Sigmoid colon (tissue), 7 donors: ENCODE data around the gene FAM72D. TPM values are rescaled to one million over a fixed set of nuclear protein-coding genes. Genes with fewer than 3 reads are reported as not detected.
"Not testable (repeated sequence)": the region's sequence is repeated elsewhere in the genome, so short reads cannot be mapped to it uniquely, and the experiment has no call there.

Experiments
- DNase-seq: peaks from one replicate; pipeline ENCODE4 v3.0.0-alpha.2; 2019
- H3K27ac ChIP-seq, 4 donors: fragments of 200-600 bp; sonication (generic); one replicate each; pipeline ENCODE4 v1.5.1; 2016 to 2019; ENCODE audit warnings: mild to moderate bottlenecking in 1 of 4
- H3K27me3 ChIP-seq, 3 donors: fragments of 200-600 bp; sonication (generic); one replicate each; pipeline ENCODE4 v1.5.1; 2019; ENCODE audit warnings: mild to moderate bottlenecking in 1 of 3
- H3K36me3 ChIP-seq, 4 donors: fragments of 200-600 bp; sonication (generic); one replicate each; pipeline ENCODE4 v1.5.1; 2016 to 2019
- H3K4me1 ChIP-seq, 4 donors: fragments of 200-600 bp; sonication (generic); one replicate each; pipeline ENCODE4 v1.5.1; 2017 to 2019
- H3K4me3 ChIP-seq, 4 donors: fragments of 200-600 bp; sonication (generic); one replicate each; pipeline ENCODE4 v1.5.1; 2017 to 2019; ENCODE audit warnings: mild to moderate bottlenecking in 2 of 4, moderate library complexity in 1 of 4
- H3K9me3 ChIP-seq, 4 donors: fragments of 200-600 bp in 3 of 4; sonication (generic) in 3 of 4; one replicate each; pipeline versions ENCODE4 v1.5.1 to v1.6.1; 2013 to 2019
- WGBS, 2 donors: extraction: QIAGEN DNeasy Blood & Tissue Kit; methylation state at CpG; one replicate each; pipeline ENCODE4 v1.1.7; 2013; 5-methylcytosine and 5-hydroxymethylcytosine counted together
- intact Hi-C: fragments of 100-400 bp; cut with DNase I; formaldehyde crosslinking; loops from one replicate; pipeline ENCODE4 v1.15.1; 2023
- polyA plus RNA-seq, 3 donors: library from polyadenylated mRNA; stranded (reverse); fragments of 200-250 nt; gene quantifications; one replicate each; pipeline ENCODE4 v1.2.3, GENCODE V29; 2013
- total RNA-seq, 4 donors: library from RNA; depleted of rRNA; stranded (reverse); fragments of >200 nt; gene quantifications; one replicate each; pipeline ENCODE4 v1.1.0, GENCODE V29; 2016
- donor health status: healthy with polysubstance abuse.
- donor health status: Bipolar disorder and iron deficiency.
- donor health status: healthy.

Gene FAM72D
- total and polyA plus RNA-seq, 7 donors = 0.36 to 1.6 (median 0.69) TPM; not detected in 4

DNA sequence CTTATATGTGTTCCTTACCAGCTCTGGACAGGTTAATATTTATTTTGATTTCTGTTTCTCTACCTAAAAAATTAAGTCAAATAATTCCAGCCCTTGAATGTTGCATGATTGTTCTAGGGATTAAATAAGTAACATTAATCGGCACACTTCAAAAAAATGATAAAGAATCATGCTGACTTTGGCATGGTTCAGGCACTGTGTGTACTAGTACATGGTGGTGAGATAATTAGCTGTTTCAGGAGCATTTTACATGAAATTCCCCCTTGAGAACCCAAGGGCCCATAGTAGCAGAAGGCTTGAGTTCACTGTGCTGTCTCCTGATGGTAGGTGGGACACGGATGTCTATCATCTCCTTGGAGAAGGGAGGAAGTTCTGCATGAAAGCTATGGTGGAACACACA, 44.8 kb downstream of the FAM72D start:
- H3K27me3 ChIP-seq, H3K27ac ChIP-seq, H3K4me3 ChIP-seq, H3K9me3 ChIP-seq, DNase-seq, H3K4me1 ChIP-seq, H3K36me3 ChIP-seq, intact Hi-C loops: not testable (repeated sequence)
- WGBS, 2 donors = 100% methylated on average over 1 of the region's 2 CpGs

DNA sequence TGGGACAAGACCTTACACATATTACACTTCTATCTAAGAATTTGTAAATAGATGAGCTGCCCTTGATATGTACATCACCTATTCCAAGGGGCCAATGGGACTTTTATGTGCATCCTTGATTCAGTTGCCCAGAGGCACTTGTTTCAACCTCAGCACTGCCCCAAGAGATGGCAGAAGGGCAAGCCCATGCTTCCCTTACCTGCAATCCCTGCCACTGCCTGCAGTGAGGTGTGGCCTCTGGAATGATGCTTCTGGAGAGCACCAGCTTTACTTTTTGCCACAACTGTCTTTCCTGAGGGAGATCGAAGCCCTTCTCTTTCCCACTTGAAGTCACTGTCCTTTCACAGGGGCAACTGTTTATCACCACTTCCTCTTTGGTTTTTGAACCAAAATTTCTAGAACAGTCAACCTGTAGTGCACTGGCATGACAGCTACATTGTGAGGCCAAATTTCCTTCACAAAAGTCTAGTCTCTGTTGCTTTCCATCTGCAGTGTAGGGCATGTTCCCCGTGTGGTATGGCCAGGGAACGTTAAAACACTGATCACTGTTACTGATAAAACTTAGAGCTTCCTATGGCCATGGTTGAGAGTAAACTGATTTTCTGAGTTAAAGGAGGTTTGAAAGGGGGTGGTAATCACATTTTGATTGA, 48.6 kb downstream of the FAM72D start:
- H3K27me3 ChIP-seq, H3K36me3 ChIP-seq, intact Hi-C loops, DNase-seq, H3K4me3 ChIP-seq, H3K4me1 ChIP-seq, H3K27ac ChIP-seq, H3K9me3 ChIP-seq: not testable (repeated sequence)
- WGBS, 2 donors = 23 to 85% methylated on average over 1 of the region's 3 CpGs

DNA sequence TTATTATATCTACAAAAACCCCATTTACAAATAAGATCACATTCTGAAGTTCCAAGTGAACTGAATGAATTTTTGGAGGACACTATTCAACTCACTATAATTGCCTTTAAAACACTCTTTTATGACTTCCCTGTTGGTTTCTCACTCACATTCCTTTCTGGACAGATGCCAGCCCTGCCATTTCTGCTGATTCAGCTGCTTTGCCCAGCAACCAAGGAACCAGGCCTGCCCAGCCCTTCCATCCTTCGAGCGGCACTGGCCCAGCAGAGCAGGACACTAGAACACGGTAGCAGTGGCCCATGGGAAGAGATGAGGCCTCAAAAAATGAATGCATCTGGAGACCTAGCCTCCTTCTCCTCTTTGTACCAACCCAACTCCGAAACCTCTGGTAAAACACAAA, 50.5 kb downstream of the FAM72D start:
- WGBS, 2 donors = 85 to 92% methylated on average over 3 of the region's 4 CpGs
- DNase-seq, H3K36me3 ChIP-seq, intact Hi-C loops, H3K4me3 ChIP-seq, H3K27ac ChIP-seq, H3K9me3 ChIP-seq, H3K4me1 ChIP-seq, H3K27me3 ChIP-seq: not testable (repeated sequence)

DNA sequence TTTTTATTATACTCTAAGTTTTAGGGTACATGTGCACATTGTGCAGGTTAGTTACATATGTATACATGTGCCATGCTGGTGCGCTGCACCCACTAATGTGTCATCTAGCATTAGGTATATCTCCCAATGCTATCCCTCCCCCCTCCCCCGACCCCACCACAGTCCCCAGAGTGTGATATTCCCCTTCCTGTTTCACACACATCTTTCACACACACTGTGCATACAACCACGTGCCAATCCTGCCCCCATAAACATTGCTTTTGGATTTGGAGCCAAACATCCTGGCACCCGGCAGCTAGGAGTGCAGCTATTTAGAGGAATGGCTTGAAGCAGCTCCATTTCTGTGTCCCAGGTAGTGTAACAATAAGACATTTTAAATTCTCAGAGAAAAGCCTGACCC, 51.4 kb downstream of the FAM72D start:
- H3K27me3 ChIP-seq, H3K4me1 ChIP-seq, DNase-seq, H3K9me3 ChIP-seq, H3K4me3 ChIP-seq, H3K27ac ChIP-seq, H3K36me3 ChIP-seq, intact Hi-C loops: not testable (repeated sequence)
- 45 to 50% methylated on average over 2 of the region's 4 CpGs for WGBS, 2 donors

DNA sequence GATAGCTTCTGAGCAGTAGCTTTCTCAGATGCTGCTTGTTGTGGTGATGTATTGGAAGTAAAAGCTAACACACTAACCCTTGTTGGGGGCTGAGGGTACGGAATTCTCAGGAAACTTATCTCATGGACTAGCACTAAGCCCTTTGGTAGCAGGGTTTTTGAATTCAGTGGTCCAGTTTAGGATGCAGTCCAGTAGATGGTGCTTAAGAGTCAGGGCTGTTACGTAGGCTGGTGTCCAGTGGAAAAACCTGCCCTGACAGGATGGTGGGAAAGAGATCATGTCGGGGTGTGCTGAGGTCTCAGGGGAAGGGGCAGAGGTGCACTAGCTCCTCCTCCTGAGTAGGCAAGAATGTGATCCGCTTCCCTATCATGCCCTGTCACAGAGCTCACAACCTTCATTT, 59.6 kb downstream of the FAM72D start:
- H3K36me3 ChIP-seq, H3K9me3 ChIP-seq, DNase-seq, intact Hi-C loops, H3K4me1 ChIP-seq, H3K27me3 ChIP-seq, H3K4me3 ChIP-seq, H3K27ac ChIP-seq: not testable (repeated sequence)
- no CpG with 5 or more reads among the region's 4 CpGs for WGBS, 2 donors

DNA sequence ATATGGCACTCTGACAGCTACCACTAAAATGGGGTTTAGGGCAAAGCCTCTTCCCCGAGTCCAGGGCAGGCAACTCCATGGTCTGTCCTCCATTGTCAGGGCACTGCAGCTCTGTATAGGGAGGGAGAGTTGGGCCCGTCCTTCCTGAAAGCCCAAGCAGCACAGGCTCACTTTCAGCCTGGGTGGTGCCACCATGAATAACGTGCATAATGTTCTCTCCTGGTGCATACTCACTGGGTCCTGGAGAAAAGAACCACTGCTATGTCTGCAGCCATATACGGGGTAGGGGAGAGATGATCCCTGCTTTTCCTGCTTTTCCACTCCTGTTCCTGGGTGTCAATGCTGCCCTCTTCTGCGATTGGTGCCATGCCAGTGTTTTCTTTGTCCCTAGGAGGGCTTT, 60.1 kb downstream of the FAM72D start:
- intact Hi-C loops, H3K36me3 ChIP-seq, H3K4me1 ChIP-seq, DNase-seq, H3K27me3 ChIP-seq, H3K4me3 ChIP-seq, H3K27ac ChIP-seq, H3K9me3 ChIP-seq: not testable (repeated sequence)
- WGBS, 2 donors = 31 to 42% methylated on average over 5 of the region's 5 CpGs

DNA sequence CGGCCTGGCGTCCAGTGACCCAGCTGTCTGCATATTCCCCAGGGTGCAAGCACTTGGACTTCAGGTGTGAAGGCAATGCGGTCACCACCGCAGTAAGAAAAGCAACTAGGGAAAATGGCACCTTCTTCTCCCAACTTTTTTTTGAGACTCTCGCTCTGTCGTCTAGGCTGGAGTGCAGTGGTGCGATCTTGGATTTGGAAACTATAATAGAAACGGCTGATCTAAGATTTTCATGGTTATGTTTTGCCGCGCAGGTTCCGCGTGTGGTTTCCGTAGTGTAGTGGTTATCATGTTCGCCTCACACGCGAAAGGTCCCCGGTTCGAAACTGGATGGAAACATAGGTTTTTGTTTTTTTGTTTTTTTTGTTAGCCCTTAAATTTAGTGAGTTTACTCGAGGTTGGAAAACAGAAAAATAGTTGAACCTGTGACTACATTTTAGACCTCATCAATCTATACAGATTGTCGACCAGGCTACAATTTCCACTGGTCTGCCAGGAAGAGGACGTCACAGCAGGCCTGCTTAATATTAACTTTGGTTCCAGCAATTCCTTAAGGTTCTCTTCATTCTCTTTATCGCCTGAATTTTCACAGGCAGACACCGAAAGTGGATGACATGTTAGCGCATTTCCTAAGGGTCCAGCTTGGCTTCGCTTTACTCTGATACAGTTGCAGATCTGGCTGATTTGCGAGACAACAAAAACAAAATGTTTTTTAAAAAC, 61.3 kb downstream of the FAM72D start:
- DNase-seq = peak; percentile 63
- intact Hi-C loops, H3K27ac ChIP-seq, H3K27me3 ChIP-seq, H3K9me3 ChIP-seq, H3K4me1 ChIP-seq, H3K36me3 ChIP-seq: not testable (repeated sequence)
- peak overlapping the region in 3 of 4 donors; percentile 12 to 25 (median 23) for H3K4me3 ChIP-seq
- WGBS, 2 donors = 7 to 44% methylated on average over 20 of the region's 26 CpGs

DNA sequence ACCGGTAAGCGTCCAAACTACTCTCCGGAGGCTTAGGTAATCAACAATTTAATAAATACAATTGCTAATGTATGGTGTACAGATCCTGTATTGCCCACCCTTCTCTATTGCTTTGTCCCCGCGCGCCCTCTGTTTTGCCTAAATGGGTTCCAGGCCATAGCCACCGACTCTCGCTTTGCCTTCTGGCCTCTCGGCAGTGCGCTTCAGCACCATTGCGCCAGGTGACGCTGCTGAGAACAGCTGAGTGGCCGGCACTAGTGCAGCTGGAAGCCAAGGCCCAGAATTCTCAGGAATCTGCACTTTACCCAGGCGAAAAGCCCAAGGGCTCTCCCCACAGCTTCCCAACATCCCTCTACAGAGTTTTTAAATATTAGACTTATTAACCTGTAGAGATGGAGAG, 61.9 kb downstream of the FAM72D start:
- DNase-seq, H3K27me3 ChIP-seq, H3K4me1 ChIP-seq, H3K9me3 ChIP-seq, H3K4me3 ChIP-seq, intact Hi-C loops, H3K36me3 ChIP-seq, H3K27ac ChIP-seq: not testable (repeated sequence)
- no CpG with 5 or more reads among the region's 14 CpGs for WGBS, 2 donors

DNA sequence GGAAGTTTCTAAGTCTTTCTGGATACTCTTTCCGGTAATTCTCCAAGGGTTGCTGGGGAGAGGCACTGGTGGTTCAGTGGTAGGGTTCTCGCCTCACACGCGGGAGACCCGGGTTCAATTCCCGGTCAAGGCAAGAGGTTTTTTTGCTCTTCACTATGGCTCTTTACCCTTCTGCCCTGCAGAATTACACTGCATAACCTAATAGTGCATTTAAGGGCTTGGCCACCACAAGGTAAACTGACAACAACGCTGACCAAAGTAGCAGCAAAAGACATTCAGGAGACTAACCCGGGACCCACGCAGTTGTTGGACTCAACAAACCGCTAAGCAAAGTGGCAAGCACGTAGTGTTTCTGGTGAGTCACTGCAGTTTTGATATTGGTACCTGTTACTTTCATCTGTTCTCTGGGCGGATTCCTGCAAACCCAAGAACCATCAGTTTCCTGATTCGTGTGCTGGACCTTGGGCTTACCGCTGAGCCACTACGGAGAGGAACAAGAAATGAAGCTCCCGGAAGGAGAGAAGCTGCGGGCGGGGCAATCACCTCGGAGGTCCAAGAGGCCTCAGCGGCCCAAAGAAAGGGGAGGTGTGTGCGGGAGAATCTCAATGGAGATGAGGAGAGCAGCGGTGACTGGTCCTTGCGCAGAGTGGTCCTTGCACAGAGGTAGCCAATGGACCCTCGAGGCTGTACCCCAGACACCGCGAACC, 65.4 kb downstream of the FAM72D start:
- H3K36me3 ChIP-seq, H3K9me3 ChIP-seq, H3K27ac ChIP-seq, intact Hi-C loops, DNase-seq, H3K4me1 ChIP-seq, H3K4me3 ChIP-seq, H3K27me3 ChIP-seq: not testable (repeated sequence)
- WGBS, 2 donors = 0 to 4% methylated on average over 4 of the region's 26 CpGs

Other genes starting within 250 kb of the FAM72D start
- 10 to 100 TPM; 11.8 to 13.8 (median 13.4) TPM for gene SRGAP2B, start 646 bp upstream of the FAM72D start, total RNA-seq
- gene SRGAP2B, start 646 bp upstream of the FAM72D start, polyA plus RNA-seq = 1 to 10 TPM; 1.2 to 5.8 (median 3.6) TPM
- not detected for gene PPIAL4D, start 146.2 kb downstream of the FAM72D start, total RNA-seq
- not detected for gene PPIAL4D, start 146.2 kb downstream of the FAM72D start, polyA plus RNA-seq